GM18870 (cell line): ENCODE results near the gene PHF20.
"Not testable (repeated sequence)": the region's sequence is repeated elsewhere in the genome, so short reads cannot be mapped to it uniquely, and the experiment has no call there.

Source experiments
- ATAC-seq: cut with Tn5 transposase; IDR thresholded peaks from one replicate; pipeline ENCODE4 v1.9.1; 2021; ENCODE audit warnings: moderate library complexity; ENCODE audit not compliant: unreplicated experiment

PHF20 gene

DNA sequence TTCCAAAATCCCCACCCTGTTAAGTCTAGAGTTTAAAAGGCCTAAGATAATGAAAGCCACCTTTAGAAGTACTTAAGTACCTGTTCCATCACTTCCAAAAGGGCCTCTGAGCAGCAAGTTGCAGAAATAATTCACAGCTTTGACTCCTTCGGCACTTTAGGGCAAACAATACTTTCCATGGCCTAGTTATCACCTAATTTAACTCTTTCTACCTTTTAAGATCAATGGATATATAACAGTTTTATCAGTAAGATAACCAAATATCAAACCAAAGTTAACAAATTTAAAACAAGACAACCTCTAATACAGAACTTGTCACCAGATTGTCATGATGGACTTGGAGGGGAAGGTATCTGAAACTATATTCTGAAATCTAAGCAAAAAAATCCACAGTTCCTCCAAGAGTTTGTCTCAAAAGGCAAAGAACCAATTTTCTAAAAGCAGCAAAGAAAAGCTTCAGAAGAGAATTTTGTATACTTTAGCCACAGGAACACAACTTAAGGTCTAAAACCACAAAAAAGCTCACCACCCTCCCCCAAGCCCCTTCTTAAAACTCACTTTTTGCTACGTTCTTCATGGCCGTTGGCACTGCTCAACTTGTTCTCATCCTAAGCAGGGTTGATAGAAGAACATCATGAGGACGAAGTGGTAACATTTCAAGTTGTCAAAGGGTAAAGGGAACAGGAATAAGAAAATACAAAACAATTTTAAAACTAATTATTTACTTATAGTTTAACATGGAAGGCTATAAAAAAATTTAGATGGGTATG, 33.2 kb upstream of the PHF20 start:
- no peak for ATAC-seq

DNA sequence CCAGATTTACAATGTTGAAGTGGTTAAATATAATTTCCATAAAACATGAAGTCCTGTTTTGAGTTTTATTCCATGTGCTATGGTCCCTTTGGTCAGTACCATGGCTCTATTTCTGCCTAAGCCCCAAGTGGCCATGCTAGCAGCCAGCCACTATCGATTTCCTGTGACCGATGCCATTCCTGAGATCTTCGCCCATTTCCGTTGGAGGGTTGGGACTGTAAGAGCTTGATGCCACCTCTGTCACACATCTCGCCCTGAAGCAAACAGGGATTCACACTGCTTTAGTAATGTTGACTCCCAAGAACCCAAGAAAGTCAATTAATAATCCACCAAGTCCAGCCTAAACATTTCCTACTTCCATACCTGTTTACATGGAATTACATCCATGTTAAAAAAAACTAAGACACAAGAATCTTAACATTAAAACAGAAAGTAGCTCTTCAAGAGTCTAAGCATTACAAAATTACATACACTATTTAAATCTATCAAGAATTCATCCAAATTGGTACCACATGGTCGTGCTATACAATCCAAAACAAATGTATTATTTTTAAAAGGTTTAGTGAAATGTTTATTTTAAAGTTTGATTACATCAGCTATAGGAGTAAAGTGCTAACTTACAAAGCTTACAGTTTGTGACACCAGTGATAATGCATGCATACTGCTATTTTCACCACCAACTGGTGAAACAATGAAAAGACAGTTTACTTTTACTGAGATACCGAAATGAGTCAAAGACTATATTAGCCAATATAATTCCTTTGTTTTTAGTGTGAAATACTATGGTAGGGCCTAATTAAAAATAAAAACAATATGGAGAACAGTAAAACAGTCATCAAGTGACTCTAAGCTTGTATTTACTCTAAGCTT, 32.3 kb upstream of the PHF20 start:
- no peak for ATAC-seq

DNA sequence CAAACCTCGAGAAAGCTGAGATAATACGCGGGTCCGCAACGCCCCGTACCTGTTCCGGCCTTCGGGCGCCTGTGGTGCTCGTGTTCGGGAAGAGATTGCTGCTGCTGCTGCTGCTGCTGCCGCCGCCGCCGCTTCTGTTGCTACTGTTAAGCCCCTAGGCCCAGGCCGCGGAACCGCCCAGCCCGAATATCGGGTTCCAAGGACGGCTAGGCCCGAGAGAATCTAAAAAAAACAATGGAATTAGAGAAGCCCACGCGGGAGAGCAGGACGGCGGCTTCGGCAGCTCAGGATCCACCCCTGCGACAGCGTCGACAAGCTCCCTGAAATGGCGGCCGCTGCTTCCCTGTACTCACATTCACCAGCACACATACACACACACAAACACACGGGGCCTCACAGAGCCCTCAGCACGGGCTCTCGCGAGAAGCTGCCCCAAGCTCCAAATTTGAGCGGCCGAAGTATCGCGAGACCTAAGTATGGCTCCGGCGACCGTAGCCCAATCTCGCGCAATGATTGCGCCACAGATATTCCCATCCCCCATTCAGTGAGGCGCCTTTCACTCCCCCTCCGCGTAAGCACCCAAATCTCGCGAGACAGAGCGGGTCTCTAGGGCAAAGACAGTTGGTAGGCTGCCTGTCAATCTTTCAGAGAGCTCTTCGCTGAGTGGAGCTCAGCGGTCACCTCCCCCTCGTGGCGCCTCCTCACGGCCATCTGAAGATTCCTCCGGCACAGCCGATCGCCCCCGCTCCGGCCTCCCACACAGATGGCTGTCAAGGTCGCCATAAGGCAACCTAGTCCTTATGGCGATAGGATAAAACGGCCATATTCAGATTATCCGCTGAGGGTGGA, 29.7 kb upstream of the PHF20 start, which contains the start of gene RBM39:
Gene RBM39 (minus strand): TSS at position 369 of the 849 bp plus-strand sequence. CDS start 1,386 bp downstream, outside the sequence.
- peak; percentile 85 for ATAC-seq

DNA sequence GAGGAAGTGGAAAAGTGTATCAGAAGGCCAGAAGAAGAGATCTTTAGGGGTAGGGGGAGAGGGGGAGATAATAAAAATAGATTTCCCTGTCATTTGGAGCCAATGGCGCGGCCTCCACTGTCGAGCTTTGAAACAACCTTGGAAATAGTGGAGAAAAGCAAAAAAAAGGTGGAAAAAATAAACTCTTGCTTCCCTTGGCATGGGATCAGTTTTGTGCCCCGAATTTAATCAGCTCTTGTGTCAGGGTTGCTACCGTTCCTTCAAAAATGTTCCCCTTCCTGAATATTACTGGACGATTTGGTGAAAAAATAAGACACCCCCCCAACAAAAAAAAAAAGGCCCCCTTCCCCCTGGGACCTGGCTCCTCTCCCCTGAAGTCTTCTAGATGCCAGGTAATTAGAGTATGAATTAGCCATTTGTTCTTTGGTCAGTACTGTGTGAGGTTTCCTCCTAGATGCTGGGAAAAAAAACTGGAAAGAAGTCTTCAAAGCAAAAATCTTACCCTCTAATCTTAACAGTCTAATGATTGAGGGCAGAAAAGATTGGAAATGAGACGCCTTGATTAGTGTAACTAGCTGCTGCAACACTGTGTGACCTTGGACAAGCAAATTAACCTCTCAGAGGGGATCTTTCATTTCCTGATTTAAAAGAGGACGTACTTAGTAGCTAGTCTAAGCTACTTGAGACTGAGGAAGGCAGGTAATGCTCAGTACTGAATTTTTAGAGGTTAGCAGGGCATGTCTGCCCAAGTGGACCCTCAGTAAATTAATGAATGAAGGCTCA, 28.9 kb upstream of the PHF20 start:
- ATAC-seq: no peak

- ATAC-seq: no peak
These were observed 27.9 kb upstream of the PHF20 start for GRCh38 chr20:35743693-35744491.

DNA sequence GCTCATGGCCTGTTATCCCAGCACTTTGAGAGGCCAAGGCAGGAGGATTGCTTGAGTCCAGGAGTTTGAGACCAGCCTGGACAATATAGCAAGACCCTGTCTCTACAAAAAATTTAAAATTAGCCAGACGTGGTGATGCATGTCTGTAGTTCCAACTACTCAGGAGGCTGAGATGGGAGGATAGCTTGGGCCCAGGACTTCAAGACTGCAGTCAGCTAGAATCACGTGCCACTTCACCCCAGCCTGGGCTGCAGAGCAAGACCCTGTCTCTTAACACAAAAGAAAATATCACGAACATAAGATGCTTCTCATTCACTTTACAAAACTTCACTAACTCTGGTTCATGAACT, 27.3 kb upstream of the PHF20 start:
- ATAC-seq: not testable (repeated sequence)

- no peak for ATAC-seq
These were observed 21.2 kb upstream of the PHF20 start for GRCh38 chr20:35750611-35751010.

DNA sequence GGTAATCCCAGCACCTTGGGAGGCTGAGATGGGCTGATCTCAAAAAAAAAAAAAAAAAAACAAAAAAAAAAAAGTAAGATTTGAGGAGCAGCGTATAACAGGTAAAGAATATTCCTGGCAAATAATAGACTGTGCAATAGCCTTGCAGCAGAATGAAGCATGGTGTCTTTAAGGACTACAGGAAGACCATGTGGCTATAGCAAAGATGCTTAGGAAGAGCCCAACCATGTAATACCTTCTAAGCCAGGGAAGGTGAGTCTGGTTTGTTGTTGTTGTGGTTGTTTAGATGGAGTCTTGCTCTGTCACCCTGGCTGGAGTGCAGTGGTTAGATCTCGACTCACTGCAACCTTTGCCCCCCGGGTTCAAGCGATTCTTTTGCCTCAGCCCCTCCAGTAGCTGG, 15.4 kb upstream of the PHF20 start:
- no peak for ATAC-seq

GRCh38 chr20:35757098-35757705, 14.6 kb upstream of the PHF20 start:
- ATAC-seq: no peak

- ATAC-seq: not testable (repeated sequence)
These were observed 10.3 kb upstream of the PHF20 start for GRCh38 chr20:35761548-35761947.

GRCh38 chr20:35762461-35762860, 9.4 kb upstream of the PHF20 start:
- no peak for ATAC-seq

DNA sequence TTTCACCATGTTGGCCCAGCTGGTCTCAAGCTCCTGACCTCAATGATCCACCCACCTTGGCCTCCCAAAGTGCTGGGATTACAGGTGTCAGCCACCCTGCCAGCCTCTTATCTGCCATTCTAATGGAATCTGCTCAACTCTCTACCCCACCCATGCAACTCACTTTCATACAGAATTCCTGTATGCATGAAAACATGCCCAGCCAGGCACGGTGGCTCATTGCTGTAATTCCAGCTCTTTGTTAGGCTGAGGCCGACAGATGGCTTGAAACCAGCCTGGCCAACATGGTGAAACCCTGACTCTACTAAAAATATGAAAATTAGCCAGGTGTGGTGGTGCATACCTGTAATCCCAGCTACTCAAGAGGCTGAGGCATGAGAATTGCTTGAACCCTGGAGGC, 6.9 kb upstream of the PHF20 start:
- ATAC-seq: not testable (repeated sequence)

DNA sequence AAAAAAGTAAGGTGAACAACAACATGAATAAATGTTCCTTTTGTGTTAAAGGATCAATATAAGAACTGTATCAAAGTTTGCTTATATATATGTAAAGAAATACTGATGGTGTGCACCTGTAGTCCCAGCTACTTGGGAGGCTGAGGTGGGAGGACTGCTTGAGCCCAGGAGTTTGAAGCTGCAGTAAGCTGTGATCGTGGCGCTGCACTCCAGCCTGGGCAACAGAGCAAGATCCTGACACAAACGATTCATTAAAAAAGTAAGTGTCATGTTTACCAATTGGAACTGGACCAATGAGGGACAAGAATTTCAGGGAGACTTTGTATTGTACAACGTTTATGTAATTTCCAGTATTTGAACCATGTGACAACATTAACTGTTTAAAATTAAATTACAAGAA, 5.0 kb upstream of the PHF20 start:
- ATAC-seq: no peak

DNA sequence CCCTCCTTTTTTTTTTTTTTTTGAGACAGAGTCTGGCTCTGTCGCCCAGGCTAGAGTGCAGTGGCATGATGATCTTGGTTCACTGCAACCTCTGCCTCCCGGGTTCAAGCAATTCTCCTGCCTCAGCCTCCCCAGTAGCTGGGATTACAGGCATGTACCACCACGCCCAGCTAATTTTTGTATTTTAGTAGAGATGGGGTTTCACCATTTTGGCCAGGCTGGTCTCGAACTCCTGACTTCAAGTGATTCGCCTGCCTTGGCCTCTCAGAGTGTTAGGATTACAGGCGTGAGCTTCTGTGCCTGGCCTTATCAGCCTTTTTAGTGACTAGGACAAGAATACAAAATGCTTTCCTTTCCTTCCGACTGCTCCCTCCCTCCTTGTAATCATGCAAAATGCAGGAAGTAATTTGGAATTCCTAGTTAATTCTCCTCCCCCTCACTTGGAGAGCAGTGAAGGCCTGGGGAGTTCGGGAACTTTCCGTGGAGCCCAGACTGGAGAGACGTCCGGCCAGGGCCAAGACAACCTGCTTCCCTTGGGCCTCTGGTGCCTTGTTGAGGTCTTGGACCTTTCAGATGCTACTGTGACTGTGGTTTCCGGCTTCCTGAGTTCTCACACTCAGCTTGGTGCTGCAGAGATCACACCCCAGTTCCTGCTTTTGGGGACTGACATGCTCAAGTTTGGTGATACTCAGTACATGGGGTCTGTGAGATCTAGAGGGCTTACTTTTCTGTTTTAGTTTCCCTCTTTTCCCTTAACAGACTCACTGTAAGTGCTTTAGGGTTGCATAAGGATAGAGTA, 3.9 kb upstream of the PHF20 start:
- peak; percentile 45 for ATAC-seq

GRCh38 chr20:35768731-35769664, 2.8 kb upstream of the PHF20 start:
- no peak for ATAC-seq

DNA sequence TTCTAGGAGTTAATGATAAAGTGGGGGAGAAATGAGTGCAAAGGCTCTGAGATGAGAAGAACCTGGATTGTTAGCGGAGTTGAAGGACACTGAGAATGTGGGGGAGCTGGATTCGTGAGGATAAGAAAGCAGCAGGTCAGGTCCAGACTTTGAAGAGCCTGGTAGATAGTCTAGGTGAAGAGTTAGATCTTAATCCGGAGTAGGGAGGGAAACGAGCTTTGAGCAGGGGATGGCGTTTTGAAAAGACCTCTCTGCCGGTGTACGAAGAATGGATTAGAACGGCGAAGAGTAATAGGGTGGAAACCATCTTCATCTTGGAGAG, 487 bp upstream of the PHF20 start:
- no peak for ATAC-seq

DNA sequence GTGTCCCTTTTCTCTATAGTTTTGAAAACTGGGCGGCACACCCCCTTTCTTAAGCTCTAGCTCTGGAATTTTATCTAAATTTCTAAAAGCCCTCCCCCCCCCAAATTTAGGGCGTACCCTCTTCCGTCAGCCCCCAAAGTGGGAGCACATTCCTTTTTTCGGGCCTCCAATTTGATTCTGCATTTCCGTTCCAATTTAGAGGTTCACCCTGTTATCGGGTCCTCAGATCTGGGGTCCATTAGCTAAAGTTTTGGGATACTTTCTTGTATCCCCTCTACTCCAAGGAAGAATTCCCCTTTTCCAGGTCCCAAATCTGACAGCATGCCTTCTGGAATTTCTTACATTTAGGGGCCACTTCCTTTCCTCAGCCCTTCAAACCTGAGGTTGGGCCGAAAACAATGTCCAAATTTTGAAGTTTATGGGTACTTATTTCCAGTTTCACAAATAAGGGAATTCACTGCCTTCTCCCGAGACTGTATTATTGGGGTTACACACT, 796 bp downstream of the PHF20 start:
- no peak for ATAC-seq
